NCI-H1092 (cell line): ENCODE results near the gene GCGR.
"Not testable (repeated sequence)": the region's sequence is repeated elsewhere in the genome, so short reads cannot be mapped to it uniquely, and the experiment has no call there.

Experiments
- DNase-seq: peaks from one replicate; lab custom pipeline; 2025; lab: John Stamatoyannopoulos, UW

The GCGR gene

DNA sequence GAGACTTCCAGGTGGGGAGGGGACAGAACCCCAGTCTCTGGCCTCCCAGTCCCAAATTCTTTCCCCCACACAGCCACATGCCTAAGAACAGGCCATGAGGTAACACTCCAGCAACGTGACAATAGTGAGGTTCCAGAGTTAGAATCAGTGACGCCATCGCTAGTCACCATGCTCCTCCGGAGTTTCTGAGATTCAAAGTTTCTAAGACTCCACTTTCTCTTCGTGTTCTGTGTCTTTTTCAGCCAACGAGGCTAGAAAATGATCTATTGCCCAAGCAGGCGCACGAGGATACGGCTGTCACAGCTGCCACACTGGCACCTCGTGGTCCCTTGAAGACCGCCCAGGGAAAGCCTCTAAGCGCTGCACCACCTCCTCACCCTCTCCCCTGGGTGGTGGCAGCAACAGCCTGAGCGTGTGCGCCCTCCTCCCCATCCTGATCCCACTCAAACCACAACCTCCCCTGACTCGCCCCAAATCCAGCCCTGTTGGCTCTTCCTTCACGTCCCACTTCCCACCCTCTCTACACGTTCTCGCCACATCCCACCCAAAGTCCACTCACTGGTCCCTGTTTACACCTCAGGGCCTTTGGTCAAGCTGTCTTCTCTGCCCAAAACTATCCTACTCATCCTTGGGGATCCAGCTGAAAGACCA, 28.1 kb downstream of the GCGR start:
- no peak for DNase-seq

GRCh38 chr17:81832608-81833159, 28.7 kb downstream of the GCGR start:
- no peak for DNase-seq

- peak; percentile 91 for DNase-seq
Measured at GRCh38 chr17:81833160-81833920, 29.4 kb downstream of the GCGR start, which contains the start of gene MCRIP1. TSS of gene MCRIP1 (minus strand) at chr17:81833291. CDS start at chr17:81824506, 8,785 bp downstream.

DNA sequence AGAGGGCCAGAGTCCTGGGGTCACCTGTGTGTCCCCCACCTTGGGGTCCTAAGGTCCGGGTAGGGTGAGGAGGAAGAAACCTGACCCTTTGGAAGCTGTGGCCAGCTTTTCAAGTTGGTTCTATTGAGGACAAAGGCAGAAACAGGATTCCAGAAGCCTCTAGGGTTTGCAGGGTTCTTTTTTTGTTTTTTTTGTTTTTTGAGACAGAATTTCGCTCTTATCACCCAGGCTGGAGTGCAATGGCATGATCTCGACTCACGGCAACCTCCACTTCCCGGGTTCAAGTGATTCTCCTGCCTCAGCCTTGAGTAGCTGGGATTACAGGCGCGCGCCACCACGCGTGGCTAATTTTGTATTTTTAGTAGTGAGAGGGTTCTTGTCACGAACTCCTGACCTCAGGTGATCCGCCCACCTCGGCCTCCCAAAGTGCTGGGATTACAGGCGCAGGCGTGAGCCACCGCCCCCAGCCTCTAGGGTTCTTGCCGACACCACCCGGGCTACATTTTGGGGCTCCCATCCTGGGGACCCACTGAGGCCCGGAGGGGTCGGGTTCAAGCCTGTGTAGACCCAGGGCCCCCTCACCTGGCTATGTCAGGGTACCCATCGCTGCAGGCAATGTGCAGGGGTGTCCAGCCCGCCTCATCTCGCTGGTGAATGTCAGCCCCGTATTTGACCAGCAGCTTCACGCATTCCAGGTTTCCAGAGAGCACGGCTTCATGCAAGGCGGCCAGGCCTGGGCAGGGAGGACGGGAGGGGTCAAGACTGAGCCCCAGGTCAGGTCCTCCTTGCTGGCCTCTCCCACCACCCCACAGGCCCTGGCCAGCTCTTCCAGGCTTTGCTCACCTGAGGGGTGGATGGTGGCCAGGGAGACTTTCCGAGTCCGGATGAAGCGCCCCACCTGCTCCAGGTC, 30.2 kb downstream of the GCGR start:
- DNase-seq, result no peak

GRCh38 chr17:81834831-81835267, 30.9 kb downstream of the GCGR start, which contains the start of gene PPP1R27:
TSS of gene PPP1R27 (minus strand) at chr17:81835050. CDS start at chr17:81834953, 97 bp downstream.
- DNase-seq, result no peak

- no peak for DNase-seq
Measured at GRCh38 chr17:81837641-81838040, 33.7 kb downstream of the GCGR start.

DNA sequence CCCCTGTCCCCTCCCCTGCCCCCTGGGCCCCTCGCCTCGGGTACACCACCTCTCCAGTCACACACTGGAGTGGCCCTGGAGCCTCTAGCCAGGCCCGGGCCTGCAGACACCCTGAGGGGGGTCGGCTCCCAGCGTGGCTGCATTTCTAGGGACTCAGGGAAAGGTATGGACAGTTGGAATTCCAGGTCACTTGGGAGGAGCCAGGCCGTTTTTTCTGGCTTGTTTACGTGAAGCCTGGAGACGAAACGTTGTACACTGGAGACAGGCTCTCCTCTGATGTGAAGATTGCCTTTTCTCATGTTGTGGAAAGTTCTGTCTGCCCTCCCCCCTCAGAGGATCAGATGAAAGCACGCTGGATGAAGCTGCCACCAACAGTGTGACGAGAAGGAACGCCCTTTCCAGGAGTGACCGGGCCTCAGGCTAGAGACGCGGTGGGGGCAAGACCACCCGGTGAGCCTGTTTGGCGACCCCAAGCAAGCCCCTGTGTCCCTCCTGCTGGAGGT, 34.9 kb downstream of the GCGR start:
- DNase-seq, result no peak

DNA sequence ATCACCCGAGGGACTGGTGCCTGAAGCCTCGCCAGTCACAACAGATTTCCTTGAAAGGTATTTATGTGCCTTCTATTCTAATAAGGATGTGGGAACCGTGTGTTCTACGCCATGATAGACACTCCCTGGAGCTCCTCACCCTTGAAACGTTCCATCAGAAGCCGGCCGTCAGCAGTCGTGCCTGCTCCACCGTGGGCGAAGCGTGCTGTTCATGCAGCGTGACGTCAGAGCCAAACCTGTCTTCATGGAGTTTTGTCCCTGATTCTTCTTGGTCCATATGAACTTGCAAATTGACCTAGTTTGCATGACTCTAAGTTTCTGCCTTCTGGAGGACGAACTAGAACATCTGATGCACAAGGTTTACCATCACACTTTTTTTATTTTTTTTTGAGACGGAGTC, 35.4 kb downstream of the GCGR start:
- no peak for DNase-seq

- not testable (repeated sequence) for DNase-seq
Measured at GRCh38 chr17:81840059-81840458, 36.1 kb downstream of the GCGR start.

DNA sequence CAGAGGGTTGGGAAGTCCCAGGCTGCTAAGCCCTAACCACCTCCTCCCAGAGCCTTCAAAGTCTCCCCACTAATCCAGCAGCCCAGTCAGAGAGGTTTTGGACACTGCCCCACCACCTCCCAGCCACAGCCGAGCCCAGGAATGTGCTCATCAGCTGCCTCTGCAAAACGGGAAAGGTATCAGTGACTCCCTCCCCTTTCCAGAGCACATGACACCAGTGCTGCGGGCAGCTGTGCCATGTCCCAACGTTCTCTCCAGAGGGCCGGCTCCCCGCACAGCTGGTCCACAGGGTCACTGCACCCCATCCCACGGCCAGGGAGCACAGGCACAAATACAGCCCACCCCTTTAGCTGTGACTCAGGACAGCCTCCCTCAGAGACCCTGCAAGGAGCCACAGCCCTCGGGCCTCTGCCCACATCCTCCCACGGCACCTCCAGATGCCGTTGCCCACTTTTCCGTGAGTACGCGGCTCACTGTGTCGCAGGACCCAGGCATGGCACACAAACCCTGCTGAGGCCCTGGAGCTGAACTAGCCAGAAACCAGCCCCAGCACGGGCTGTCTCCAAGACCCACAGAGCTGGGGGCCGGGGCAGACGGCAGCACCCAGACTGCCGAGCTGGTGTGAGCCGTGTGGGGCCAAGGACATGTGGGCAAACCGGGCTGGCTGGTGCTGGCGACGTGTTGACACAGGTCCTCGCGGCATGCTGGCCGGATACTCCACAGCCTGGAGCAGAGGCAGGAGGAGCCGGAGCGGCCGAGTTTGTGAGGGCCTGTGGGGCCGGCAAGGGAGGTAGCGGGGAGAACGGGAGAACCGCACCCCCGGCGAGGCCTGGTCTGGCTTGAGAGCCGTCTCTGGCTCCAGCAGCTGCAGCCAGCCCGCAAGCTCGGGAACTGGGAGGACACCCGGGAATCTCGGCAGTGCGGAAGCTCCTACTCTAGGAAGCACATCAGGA, 37.2 kb downstream of the GCGR start:
- no peak for DNase-seq

- DNase-seq, result no peak
Measured at GRCh38 chr17:81841866-81842265, 37.9 kb downstream of the GCGR start.

DNA sequence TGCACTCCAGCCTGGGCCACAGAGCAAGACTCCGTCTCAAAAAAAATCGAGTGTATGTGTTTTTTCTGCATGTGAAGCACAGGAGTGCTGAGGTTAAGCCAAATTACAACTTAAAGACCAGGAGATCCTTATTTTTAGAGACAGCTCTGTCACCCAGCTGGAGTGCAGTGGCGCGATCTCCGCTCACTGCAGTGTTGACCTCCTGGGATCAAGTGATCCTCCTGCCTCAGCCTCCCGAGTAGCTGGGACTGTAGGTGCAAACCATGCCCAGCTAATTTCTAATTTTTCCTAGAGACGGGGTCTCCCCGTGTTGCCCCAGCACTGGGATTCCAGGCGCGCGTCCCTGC, 38.4 kb downstream of the GCGR start:
- no peak for DNase-seq

- no peak for DNase-seq
Measured at GRCh38 chr17:81842725-81843504, 39.0 kb downstream of the GCGR start.

DNA sequence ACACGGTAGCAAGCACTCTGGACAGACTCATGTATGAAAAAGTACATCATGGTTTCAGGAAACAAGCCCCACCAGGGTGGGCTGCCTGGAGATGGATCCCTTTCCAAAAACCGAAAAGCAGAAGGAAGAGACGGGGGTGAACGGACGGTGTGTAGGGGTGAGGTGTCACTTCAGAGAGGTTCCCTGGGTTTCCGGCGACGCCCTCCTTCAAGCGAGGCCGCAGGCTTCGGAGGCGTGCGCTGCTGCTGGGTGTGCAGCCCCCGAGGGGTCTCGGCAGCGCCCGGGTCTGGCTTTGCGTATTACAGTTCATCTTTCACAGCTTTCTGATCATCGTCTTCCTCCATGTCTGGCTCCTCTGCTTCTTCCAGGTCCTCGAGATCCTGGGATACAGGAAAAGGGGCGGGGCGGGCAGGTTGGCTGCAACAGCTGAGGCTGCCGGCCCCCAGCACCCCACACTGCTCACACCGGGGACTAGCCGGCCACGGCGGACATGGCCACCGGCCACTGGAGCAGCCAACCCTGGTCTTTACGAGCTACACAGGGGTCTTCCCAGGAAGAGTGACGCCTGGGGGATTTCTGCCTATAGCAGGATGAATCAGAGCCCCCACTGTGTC, 39.9 kb downstream of the GCGR start:
- no peak for DNase-seq

GRCh38 chr17:81844327-81844851, 40.4 kb downstream of the GCGR start:
- no peak for DNase-seq

- DNase-seq, result no peak
Measured at GRCh38 chr17:81844887-81845286, 40.9 kb downstream of the GCGR start.

DNA sequence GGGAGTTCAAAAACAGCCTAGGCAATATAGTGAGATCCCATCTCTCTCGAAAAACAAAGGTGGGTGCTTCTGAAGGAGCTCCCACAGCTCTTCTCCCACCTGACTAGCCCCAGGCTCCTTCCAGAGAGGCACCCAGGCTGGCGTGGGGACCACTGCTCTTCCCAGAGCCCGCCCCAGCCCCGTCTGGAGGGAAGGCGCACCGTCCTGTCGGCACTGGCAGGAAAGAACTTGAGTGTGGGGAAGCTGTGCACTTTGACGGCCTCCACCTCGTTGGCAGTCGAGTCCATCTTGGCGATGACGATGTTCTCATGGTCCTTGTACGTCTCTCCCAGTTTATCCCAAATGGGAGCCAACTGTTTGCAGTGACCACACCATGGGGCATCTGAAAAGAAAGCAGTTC, 41.4 kb downstream of the GCGR start:
- DNase-seq, result no peak

DNA sequence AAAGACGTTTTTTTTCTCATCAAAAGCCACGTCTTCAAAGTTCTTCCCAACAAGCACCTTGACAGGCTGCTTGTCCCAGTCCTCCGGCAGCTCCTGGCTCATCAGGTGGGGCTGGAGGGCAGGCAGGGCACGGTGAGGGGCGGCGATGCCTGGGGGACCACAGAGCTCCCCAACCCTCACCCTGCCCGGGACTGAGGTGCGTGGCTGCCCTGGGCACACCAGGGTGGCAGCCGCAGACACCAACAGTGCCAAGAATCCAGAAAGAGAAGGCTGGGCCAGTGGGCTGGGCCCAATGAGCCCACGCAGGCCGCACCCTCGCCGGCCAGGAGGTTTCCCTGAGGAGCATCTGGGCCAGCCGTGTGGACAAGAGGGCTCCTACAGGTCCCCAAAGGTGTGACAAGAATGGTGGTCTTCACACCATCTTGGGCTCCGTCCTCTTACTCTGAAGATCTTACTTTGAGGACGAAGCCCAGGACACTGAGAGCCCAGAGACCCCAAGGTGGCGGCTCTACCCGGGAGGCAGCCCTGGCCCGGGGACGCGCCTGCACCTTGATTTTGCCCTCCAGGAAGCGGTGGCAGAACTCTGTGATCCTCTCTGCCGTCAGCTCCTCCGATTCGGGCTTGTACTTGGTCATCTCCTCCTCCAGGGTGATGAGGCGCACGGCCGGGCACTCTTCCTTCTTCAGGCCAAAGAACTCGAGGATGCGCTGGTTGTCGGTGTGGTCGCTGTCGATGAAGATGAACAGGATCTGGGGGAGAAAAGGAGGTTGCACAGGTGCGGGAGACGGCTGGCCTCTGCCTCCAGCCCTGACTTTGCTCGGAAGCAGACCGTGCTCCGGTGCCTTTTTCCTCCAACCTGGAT, 42.2 kb downstream of the GCGR start:
- no peak for DNase-seq
